ENCODE results near the gene SIRT5. TPM values are rescaled to one million over a fixed set of nuclear protein-coding genes. Genes with fewer than 3 reads are reported as not detected.

SIRT5 gene
- polyA plus RNA-seq, 3 donors = 15.5 to 19.9 (median 18.8) TPM

- no peak for DNase-seq (ENCODE audit: low read depth in 3 of 3, low spot score in 2 of 3)
Measured at GRCh38 chr6:13629459-13630116, 55.2 kb downstream of the SIRT5 start.

- no peak for DNase-seq (ENCODE audit: low read depth in 3 of 3, low spot score in 2 of 3)
Measured at GRCh38 chr6:13630499-13630898, 56.1 kb downstream of the SIRT5 start.

- no peak for DNase-seq (ENCODE audit: low read depth in 3 of 3, low spot score in 2 of 3)
Measured at GRCh38 chr6:13633343-13633742, 58.9 kb downstream of the SIRT5 start.

DNA sequence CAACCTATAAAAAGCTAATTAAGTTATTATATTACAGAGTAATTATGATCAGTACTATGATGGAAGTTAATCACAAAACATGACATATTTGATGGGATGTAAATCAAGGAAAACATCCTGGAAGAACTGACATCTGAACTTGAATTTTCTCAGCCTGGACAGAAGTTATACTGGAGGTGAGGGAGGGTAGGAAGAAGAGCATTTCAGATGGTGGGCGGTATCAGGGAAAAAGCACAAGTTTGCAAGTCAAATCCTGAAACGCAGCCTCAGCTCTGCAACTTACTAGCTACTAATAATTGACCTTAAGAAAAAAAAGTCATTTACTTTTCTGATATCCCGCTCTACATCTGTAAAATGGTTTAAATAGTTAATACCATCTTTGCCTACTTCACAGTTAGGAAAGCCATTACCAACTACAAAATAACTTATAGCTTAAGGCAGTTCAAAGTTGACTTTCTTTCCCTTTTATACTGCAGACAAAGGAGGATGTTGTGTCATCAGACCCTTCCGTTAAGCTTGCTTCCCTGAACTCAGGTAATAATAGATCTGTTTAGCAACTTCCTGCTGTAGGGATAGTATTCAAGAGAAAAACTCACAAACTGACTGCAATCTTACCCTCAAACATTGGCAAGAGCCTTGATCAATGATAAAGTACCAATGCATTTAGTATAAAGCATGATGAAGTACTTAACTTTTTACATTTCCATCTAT is 61.7 kb downstream of the SIRT5 start:
- no peak for DNase-seq (ENCODE audit: low read depth in 3 of 3, low spot score in 2 of 3)

DNA sequence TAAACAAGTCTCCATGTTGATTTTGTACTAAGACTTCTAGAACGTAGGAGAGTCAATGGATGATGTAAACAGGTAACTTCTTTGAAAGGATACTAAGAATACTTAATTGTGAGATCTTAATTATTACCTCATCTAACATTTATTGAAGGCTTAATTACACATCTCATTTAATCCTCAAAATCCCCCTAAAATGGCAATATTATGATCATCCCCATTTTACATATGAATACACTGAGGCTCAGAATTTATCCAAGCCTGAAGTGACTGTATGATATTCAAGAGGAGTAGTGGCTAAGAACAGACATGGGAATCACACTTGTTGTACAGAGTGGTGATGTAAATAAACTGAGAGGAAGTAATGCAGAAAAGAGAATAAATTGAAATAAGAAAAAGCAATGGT is 63.6 kb downstream of the SIRT5 start:
- DNase-seq (ENCODE audit: low read depth in 3 of 3, low spot score in 2 of 3) = no peak

DNA sequence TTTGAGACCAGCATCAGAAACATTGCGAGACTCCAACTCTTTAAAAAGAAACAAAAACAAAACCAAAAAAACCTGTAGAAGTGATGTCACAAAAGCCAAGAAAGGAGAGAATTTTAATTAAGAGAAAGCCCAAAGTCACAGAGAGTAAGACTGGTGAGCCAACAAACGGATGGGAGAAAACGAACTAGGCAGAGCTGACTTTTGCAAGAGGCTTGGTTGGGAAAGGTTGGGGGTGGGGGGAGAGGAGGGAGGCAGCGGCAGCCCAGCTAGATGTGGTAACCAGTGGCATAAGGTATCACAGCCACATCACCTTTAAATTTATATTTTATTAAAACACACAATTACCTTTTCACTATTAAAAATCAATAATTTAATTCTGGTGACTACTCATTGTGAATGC is 64.2 kb downstream of the SIRT5 start:
- DNase-seq (ENCODE audit: low read depth in 3 of 3, low spot score in 2 of 3) = no peak

GRCh38 chr6:13641315-13641714 is 66.9 kb downstream of the SIRT5 start:
- DNase-seq (ENCODE audit: low read depth in 3 of 3, low spot score in 2 of 3) = no peak

GRCh38 chr6:13643125-13643524 is 68.7 kb downstream of the SIRT5 start:
- DNase-seq (ENCODE audit: low read depth in 3 of 3, low spot score in 2 of 3) = no peak

- no peak for DNase-seq (ENCODE audit: low read depth in 3 of 3, low spot score in 2 of 3)
Measured at GRCh38 chr6:13648850-13649249, 74.4 kb downstream of the SIRT5 start.

- DNase-seq (ENCODE audit: low read depth in 3 of 3, low spot score in 2 of 3) = no peak
Measured at GRCh38 chr6:13649393-13649792, 75.0 kb downstream of the SIRT5 start.

- no peak for DNase-seq (ENCODE audit: low read depth in 3 of 3, low spot score in 2 of 3)
Measured at GRCh38 chr6:13653296-13653695, 78.9 kb downstream of the SIRT5 start.

- no peak for DNase-seq (ENCODE audit: low read depth in 3 of 3, low spot score in 2 of 3)
Measured at GRCh38 chr6:13654496-13654895, 80.1 kb downstream of the SIRT5 start.

GRCh38 chr6:13655700-13656099 is 81.3 kb downstream of the SIRT5 start:
- no peak for DNase-seq (ENCODE audit: low read depth in 3 of 3, low spot score in 2 of 3)

DNA sequence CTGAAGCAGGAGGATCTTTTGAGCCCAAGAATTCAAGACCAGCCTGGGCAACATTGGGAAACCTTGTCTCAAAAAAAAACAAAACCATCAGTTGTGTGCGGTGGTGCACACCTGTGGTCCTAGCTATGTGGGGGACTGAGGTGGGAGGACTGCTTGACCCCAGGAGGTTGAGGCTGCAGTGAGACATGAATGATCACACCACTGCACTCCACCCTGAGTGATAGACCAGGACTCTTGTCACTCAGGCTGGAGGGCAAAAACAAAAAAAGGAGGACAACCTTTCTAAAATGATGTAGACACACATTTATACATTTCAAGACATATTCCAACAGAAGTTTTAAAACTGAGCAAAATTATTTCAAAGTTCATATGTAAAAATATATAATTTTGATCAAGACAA is 85.9 kb downstream of the SIRT5 start:
- no peak for DNase-seq (ENCODE audit: low read depth in 3 of 3, low spot score in 2 of 3)

- no peak for DNase-seq (ENCODE audit: low read depth in 3 of 3, low spot score in 2 of 3)
Measured at GRCh38 chr6:13660893-13661292, 86.5 kb downstream of the SIRT5 start.

DNA sequence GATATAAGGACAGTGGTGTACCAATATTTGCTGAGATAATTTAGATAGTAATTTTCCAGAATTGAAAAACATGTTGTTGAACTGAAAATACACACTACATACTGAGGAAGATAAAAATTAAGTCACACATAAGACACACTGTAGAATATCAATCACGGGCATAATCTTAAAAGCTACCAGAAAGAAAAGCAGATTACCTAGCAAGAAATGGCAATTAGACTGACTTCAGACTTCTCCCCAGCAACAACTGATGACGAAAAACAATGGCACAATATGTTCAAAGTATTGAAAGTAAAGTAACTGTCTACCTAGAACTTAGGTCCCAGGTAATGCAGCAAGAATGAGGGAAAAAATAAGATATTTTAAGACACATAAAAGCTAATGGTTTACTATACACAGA is 87.2 kb downstream of the SIRT5 start:
- DNase-seq (ENCODE audit: low read depth in 3 of 3, low spot score in 2 of 3) = no peak

GRCh38 chr6:13662651-13663334 is 88.4 kb downstream of the SIRT5 start:
- no peak for DNase-seq (ENCODE audit: low read depth in 3 of 3, low spot score in 2 of 3)

DNA sequence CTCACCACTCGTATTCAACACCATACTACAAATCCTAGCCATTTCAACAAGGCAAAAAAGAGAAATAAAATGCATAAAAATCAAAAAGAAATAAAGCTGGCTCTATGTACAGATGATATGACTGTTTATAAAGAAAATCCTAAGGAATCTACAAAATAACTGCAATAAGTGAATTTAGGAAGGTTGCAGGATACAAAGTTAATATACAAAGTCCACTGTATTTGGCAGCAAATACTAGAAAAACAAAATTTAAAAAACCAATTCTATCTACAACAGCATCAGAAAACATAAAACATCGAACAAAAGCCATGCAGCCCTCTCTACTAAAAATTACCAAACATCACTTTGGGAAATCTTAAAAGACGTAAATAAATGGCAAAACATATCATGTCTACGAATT is 89.6 kb downstream of the SIRT5 start:
- DNase-seq (ENCODE audit: low read depth in 3 of 3, low spot score in 2 of 3) = no peak

Data from right renal cortex interstitium (tissue), 3 donors.